HG02970 (cell line): Measurements from ENCODE around the gene GTPBP3.

Experiments used
- ATAC-seq: cut with Tn5 transposase; IDR thresholded peaks from one replicate; pipeline ENCODE4 v1.9.1; 2021; ENCODE audit warnings: mild to moderate bottlenecking, moderate library complexity, moderate number of reproducible peaks; ENCODE audit not compliant: unreplicated experiment, low FRiP score

The GTPBP3 gene

GRCh38 chr19:17327654-17328516 lies 9.5 kb upstream of the GTPBP3 start:
- no peak for ATAC-seq

DNA sequence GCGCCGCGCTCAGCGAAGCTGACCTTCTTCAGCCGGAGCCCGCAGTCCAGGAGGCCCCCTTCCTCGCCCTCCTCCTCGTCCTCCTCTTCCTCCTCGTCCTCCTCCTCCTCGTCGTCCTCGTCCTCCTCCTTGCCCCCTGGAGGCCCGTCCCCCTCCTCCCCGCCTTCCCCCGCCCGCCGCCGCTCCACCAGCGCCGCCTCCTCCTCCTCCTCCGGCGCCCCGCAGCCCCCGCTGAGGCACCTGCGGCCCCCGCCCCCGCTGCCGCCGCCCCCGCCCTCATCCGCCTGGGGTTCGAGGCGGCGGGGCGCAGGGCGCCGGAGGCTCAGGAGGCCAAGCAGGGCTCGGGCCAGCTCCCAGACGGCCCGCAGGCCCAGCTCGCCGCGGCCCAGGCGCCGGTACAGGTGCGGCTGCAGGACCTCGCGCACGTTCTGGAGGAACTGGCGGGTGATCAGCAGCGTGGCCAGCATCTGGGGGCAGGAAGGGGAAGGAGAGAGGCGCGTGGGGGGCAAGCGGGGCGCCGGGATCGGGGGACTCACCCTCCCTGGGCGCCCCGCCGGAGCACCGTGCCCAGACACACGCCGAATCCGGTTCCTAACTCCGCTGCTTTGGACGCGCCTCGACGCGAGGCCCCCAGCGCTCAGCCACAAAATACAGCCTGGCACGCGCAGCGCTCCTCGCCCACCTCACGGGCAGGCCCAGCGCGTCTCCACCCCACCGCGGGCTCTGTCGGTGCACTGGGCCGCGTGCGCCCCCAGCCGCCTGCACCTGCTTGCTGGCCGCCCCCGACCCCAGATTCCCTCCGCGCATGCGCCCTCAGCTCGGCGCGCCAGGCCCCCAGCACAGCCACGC lies 8.6 kb upstream of the GTPBP3 start:
- ATAC-seq = no peak

DNA sequence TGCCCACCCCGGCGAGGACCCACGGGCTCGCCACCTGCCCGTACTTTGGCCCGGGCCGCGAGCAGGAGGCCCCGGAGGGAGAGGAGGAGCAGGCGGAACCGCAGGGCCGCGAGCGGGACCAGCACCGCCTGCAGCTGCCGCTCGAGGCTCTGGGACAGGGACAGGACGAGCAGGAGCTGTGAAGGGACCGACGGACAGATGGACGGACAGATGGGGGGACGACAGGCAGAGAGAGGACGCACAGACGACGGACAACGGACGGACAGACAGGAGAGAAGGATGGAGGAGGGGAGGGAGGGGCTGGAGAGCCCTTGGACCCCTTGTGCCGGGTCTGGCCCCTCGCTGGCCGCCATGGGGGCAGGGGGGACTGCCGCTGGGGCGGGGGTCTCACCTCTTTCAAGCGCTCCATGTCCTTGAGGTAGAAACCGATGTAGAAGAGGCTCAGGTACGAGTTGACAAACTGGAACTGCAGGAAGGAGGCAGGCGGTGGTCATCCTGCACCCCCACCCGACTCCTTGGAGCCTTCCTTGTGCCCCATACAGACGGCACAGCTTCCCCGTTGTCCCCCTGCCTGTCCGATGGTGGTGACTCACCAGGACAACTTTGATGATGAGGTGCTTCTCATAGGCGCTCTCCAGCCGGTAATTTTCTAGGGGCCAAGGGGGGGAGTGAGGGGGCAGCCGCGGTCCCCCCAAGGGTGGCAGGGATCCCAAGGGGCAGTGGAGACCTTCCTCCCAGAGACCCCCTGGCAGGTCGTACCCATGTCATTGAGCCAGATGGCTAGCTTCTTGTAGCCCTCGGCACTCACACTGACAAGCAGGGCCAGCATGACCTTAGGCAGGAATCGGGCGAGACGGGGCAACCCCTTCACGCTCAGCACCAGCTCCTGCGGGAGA lies 7.7 kb upstream of the GTPBP3 start:
- ATAC-seq = no peak

- no peak for ATAC-seq
Measured at GRCh38 chr19:17330262-17331044, 6.9 kb upstream of the GTPBP3 start.

DNA sequence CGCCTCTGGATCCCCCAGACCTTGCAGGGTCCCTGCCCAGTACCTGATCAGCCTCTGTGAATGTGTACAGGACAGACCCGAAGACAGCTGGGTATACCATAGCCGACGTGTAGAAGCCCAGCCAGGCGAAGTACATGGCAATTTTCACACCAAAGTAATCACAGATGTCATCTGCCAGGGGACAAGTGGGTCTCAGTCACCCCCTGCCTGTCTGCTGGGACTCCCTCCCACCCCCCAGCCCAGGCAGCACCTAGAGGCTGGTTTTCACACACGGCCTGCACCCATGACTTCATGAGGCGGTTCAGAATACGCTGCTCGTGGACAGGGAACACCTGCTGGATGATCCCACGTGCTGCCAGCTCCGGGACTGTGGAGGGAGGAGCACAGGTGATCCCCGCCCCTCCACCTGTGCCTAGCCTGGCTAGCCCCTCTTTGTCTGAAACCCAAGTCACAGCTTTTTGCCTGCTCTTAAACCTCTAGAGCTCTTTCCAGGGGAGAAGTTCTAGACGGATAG lies 6.3 kb upstream of the GTPBP3 start:
- no peak for ATAC-seq

DNA sequence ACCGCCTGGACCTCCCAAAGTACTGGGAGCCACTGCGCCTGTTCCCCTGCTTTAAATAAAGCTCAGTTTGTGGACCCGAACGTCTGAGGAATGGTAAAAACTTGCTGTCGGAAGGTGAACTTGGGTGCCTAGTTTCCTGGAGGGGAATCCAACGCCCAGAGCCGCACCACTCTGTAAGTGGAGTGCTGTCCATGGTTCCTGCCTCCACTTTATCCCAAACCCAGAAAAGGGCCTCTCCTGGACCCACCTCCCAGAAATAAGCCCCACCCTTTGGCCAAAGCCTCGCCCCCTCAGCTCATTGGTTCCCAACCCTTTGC lies 5.0 kb upstream of the GTPBP3 start:
- no peak for ATAC-seq

DNA sequence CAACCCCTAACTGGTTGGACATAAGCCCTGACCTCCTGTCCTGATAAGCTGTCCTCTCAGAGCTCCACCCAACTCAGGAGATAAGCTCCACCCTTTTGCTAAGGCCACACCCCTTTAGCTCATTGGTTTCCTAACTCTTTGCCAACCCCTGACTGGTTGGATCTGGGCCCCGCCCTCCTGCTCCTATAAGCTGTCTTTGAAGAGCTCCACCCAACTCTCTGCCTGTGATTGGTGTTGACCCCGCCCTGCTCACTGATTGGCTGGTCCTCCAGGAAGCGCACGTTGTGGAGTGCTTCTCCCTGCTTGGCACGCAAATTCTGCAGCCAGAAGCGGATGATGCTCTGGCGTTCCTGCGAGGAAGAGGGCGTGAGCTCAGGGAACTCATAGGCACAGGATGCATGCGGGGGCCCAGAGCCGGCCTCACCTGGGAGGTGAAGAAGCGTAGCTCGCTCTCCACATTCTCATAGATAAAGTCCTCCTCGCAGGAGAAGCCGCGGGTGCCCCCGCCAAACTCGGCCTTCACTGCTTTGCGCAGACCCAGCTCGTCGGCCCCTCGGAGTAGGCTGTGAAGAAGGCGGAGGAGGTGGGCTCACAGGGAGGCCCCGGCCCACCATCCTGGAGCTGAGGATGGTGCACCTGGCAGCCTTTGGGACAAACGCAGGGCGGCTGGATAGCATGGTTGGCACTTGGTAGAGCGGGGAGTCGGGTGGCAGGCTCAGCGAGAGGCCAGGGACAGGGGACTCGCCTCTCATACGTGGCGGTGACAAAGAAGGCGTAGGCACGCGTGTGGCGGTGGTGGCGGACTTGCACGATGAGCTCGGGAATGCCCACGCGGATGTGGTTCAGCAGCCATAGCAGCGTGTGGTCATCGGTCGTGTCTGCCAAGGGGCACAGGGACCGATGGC lies 4.4 kb upstream of the GTPBP3 start:
- no peak for ATAC-seq

GRCh38 chr19:17333611-17334413 lies 3.5 kb upstream of the GTPBP3 start:
- ATAC-seq = no peak

DNA sequence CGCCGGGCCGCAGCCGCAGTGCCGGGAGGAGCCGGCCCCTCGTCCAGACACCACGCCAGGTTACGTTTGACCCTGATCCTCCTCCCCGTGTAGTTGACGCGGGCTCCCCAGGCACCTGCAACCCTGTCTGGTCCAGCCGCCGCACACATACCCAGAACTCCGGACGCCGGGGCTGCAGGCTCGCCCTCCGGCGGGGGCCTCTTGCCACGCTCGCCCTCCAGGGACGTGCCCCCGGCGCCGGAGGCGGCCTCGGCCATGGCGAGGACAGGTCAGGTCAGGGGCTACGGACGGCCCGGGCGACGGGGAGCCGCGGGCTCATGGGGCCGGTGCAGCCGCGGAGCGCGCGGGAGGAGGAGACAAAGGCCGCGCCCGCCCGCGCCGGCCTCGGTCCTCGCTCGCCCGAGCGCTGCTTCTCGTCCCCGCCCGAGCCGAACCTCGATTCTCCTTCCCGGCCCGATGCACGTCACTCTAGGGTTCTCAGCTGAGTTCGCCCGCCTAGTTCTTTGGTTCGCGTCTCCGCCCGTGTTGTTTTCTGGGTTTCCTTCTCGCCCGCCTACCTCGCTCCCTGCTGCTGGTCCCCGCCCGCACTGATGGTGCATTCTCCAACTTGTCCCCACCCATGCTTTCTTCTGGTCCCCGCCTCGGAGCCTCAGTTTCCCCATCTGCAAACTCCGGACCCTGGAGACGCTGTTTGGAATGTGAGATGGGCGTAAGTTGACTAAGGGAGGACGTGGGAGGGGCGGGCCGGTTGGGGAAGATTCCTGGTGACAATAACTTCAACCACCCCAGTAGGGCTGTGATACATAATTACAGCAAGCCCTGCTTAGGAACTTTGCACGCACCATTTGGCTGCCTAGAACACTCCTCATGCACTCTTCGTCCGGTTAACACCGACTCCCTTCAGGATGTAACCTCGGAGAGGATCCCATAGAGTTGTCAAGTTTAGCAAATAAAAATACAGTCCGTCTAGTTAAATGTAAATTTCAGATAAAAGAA lies 2.6 kb upstream of the GTPBP3 start, which contains the start of gene ANO8:
TSS of gene ANO8 (minus strand) at position 442 of the 996 bp plus-strand sequence. CDS start at position 257, 185 bp downstream.
- peak; percentile 43 for ATAC-seq

- ATAC-seq = no peak
Measured at GRCh38 chr19:17335575-17335974, 1.8 kb upstream of the GTPBP3 start.

- no peak for ATAC-seq
Measured at GRCh38 chr19:17337675-17338432, 501 bp downstream of the GTPBP3 start.

DNA sequence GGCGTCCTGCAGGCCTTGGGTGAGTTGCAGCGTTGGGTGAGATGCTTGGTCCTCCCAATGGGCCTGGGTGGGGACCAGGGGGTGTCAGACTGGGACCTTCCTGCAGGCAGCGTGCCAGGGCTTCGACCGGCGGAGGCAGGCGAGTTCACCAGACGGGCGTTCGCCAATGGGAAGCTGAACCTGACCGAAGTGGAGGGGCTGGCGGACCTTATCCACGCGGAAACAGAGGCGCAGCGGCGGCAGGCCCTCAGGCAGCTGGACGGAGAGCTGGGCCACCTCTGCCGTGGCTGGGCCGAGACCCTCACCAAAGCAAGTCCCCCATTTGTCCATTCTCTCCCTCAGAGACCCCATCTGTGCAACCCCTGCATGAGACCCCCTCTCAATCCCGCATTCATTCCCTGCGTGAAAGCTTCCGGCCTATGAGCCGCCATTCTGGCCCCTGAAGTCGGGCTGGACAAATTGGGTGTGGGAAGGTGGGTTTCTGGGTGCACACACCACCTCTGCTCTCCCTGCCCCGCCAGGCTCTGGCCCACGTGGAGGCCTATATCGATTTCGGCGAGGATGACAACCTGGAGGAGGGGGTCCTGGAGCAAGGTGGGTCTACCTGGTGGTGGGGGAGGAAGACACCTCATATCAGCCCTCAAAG lies 1.2 kb downstream of the GTPBP3 start:
- no peak for ATAC-seq

DNA sequence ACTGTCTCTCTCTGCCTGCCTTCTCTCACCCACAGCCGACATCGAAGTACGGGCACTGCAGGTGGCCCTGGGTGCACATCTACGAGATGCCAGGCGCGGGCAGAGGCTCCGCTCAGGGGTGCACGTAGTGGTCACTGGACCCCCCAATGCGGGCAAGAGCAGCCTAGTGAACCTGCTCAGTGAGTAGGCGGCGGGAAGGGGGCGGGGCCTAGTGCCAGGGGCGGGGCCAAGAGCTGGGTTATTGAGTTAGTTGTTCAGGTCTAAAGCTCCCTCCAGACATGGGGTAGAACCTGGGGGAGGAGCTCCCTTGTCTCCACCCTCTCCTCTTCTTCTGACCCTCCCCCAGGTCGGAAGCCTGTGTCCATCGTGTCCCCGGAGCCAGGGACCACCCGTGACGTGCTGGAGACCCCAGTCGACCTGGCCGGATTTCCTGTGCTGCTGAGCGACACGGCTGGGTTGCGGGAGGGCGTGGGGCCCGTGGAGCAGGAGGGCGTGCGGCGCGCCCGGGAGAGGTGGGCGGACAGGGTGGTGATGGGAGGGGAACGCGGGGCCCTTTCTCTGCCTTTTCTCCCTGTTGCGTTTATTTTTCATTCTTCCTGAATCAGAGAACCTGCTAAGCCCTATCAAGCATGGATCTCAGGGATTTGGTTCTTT lies 1.9 kb downstream of the GTPBP3 start:
- ATAC-seq = no peak

DNA sequence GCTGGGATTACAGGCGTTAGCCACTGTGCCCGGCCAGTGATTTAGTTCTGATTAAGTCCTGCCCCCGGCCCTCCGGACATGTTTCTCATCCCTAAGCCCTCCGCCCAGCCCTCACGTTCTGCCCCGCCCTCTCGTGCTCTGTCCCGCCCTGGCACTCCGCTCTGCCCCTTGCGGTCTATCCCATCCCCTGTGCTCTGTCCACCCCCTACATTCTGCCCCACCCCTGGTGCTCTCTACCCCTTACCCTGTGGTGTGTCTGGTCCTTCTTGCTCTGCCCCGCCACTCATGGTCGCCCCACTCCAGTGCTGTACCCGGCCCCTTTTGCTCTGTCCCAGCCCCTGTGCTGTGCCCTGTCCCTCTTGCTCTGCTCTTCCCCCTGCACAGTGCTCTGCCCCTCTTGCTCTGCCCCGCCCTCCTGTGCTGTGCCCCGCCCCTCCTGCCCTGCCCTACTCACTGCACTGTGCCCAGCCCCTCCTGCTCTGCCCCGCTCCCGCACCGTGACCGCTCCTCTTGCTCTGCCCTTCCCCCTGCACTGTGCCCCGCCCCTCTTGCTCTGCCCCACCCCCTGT lies 3.0 kb downstream of the GTPBP3 start:
- ATAC-seq = no peak
